A549 (cell line): Measurements from ENCODE around the gene SCNN1A. TPM values are rescaled to one million over a fixed set of nuclear protein-coding genes. Genes with fewer than 3 reads are reported as not detected.
A peak's percentile ranks its signal among the peaks of the same experiment; 100 is the strongest.

Source experiments
- CBX2 ChIP-seq: fragments of 200-600 bp; sonication (generic); IDR thresholded peaks from 2 replicates; pipeline ENCODE4 v1.6.1; 2016; ENCODE audit warnings: low read depth, mild to moderate bottlenecking, borderline replicate concordance
- CEBPB ChIP-seq, 2 experiments: fragments of >200 bp in 1 of 2; sonication (Bioruptor Twin) in 1 of 2; formaldehyde crosslinking in 1 of 2; IDR thresholded peaks; 2 replicates each; pipeline ENCODE4 v1.6.1; 2012 to 2016
- CHD4 ChIP-seq: fragments of 200-600 bp; sonication (generic); IDR thresholded peaks from 2 replicates; pipeline ENCODE4 v1.6.1; 2016; ENCODE audit warnings: antibody characterized with exemption, mild to moderate bottlenecking, borderline replicate concordance
- EHF ChIP-seq: fragments of 250-450 bp; sonication (Bioruptor Pico); IDR thresholded peaks from 2 replicates; pipeline ENCODE4 v1.5.0; 2020; ENCODE audit warnings: mild to moderate bottlenecking
- EHMT2 ChIP-seq: fragments of 200-600 bp; sonication (generic); IDR thresholded peaks from 2 replicates; pipeline ENCODE4 v1.6.1; 2016; ENCODE audit warnings: antibody characterized with exemption, low read depth, mild to moderate bottlenecking, moderate library complexity
- EP300 ChIP-seq, 2 experiments: fragments of >200 bp; sonication (Bioruptor Twin); formaldehyde crosslinking; IDR thresholded peaks; 2 replicates in 1 of 2; 3 replicates in 1 of 2; pipeline ENCODE4 v1.6.1; 2016 to 2017
- FOSB ChIP-seq: fragments of 250-450 bp; sonication (Bioruptor Pico); IDR thresholded peaks from 2 replicates; pipeline ENCODE4 v1.5.0; 2020; ENCODE audit warnings: mild to moderate bottlenecking, moderate library complexity
- GATA3 ChIP-seq: IDR thresholded peaks from 2 replicates; pipeline ENCODE4 v1.6.1; 2012; ENCODE audit warnings: borderline replicate concordance
- HOXB13 ChIP-seq: fragments of 250-450 bp; sonication (Bioruptor Pico); IDR thresholded peaks from 2 replicates; pipeline ENCODE4 v1.5.0; 2020; ENCODE audit warnings: low read depth, mild to moderate bottlenecking, moderate library complexity
- HOXB5 ChIP-seq: fragments of 250-450 bp; sonication (Bioruptor Pico); IDR thresholded peaks from 2 replicates; pipeline ENCODE4 v1.5.0; 2020; ENCODE audit warnings: mild to moderate bottlenecking, moderate library complexity
- JUNB ChIP-seq: fragments of >200 bp; sonication (Bioruptor Twin); formaldehyde crosslinking; IDR thresholded peaks from 2 replicates; pipeline ENCODE4 v1.6.1; 2016
- KDM1A ChIP-seq: fragments of 200-600 bp; sonication (generic); IDR thresholded peaks from 2 replicates; pipeline ENCODE4 v1.6.1; 2016; ENCODE audit warnings: low read depth, mild to moderate bottlenecking
- KDM5A ChIP-seq: fragments of 200-600 bp; sonication (generic); IDR thresholded peaks from 2 replicates; pipeline ENCODE4 v1.6.1; 2016; ENCODE audit warnings: antibody characterized with exemption, mild to moderate bottlenecking
- MAFK ChIP-seq: fragments of 450-650 bp; IDR thresholded peaks from 2 replicates; pipeline ENCODE4 v1.6.1; 2014; ENCODE audit not compliant: partially characterized antibody
- MAZ ChIP-seq: fragments of 150-350 bp; IDR thresholded peaks from 2 replicates; pipeline ENCODE4 v1.6.1; 2014; ENCODE audit warnings: antibody characterized with exemption, low read depth, low read length, borderline replicate concordance
- MYC ChIP-seq: IDR thresholded peaks from 2 replicates; pipeline ENCODE4 v1.6.1; 2012; ENCODE audit warnings: mild to moderate bottlenecking, inconsistent platforms, low read length, improper control_type of control experiment, borderline replicate concordance
- NR3C1 ChIP-seq: fragments of >200 bp; sonication (Bioruptor Twin); formaldehyde crosslinking; IDR thresholded peaks from 3 replicates; pipeline ENCODE4 v1.6.1; 2017
- POLR2A ChIP-seq: IDR thresholded peaks from 2 replicates; pipeline ENCODE4 v1.6.1; 2012; ENCODE audit warnings: mild to moderate bottlenecking, low read length
- RARB ChIP-seq: fragments of 250-450 bp; sonication (Bioruptor Pico); IDR thresholded peaks from 2 replicates; pipeline ENCODE4 v1.8.0; 2021; ENCODE audit warnings: mild to moderate bottlenecking, moderate library complexity
- RCOR1 ChIP-seq: fragments of 150-350 bp; IDR thresholded peaks from 2 replicates; pipeline ENCODE4 v1.6.1; 2014; ENCODE audit warnings: antibody characterized with exemption, low read length, low read depth
- RFX5 ChIP-seq: fragments of 450-650 bp; IDR thresholded peaks from 2 replicates; pipeline ENCODE4 v1.7.1; 2014; ENCODE audit warnings: antibody characterized with exemption, mild to moderate bottlenecking, moderate library complexity
- RNF2 ChIP-seq: fragments of 200-600 bp; sonication (generic); IDR thresholded peaks from 2 replicates; pipeline ENCODE4 v1.6.1; 2016; ENCODE audit warnings: low read depth, mild to moderate bottlenecking, antibody characterized with exemption, moderate library complexity, borderline replicate concordance
- TFCP2L1 ChIP-seq: fragments of 250-450 bp; sonication (Bioruptor Pico); IDR thresholded peaks from 2 replicates; pipeline ENCODE4 v1.5.0; 2021; ENCODE audit warnings: mild to moderate bottlenecking
- TP53 ChIP-seq: fragments of 250-450 bp; sonication (Bioruptor Pico); IDR thresholded peaks from 2 replicates; pipeline ENCODE4 v1.5.0; 2021; ENCODE audit warnings: mild to moderate bottlenecking, moderate library complexity
- ZC3H11A ChIP-seq: fragments of 450-650 bp; IDR thresholded peaks from 2 replicates; pipeline ENCODE4 v1.6.1; 2014; ENCODE audit warnings: antibody characterized with exemption, mild to moderate bottlenecking
- ZFP36 ChIP-seq: fragments of 450-650 bp; IDR thresholded peaks from 2 replicates; pipeline ENCODE4 v1.6.1; 2014; ENCODE audit warnings: borderline replicate concordance; ENCODE audit not compliant: partially characterized antibody
- polyA plus RNA-seq, 4 experiments: library from polyadenylated mRNA; depleted of rRNA in 3 of 4; stranded (reverse); fragments of >200 nt; fragmentation: RNase III in 1 of 4; extraction: RNeasy Plus Mini Kit Qiagen cat#74134 plus additional on column Dnase treatment in 1 of 4; gene quantifications; 2 replicates in 3 of 4; 3 replicates in 1 of 4; pipeline ENCODE4 v1.2.3, GENCODE V29; 2011 to 2017
- TF ChIP-seq, protein P1 (sequence below): fragments of 450-650 bp; IDR thresholded peaks from 2 replicates; pipeline ENCODE4 v1.6.1; 2014; ENCODE audit warnings: antibody characterized with exemption
- TF ChIP-seq, protein P2 (sequence below): IDR thresholded peaks from 2 replicates; pipeline ENCODE4 v1.6.1; 2012
- TF ChIP-seq, protein P3 (sequence below): fragments of >200 bp; sonication (Bioruptor Twin); formaldehyde crosslinking; IDR thresholded peaks from 3 replicates; pipeline ENCODE4 v1.5.1; 2016
- TF ChIP-seq, protein P4 (sequence below): IDR thresholded peaks from 2 replicates; pipeline ENCODE4 v1.6.1; 2012
- TF ChIP-seq, protein P5 (sequence below): fragments of >200 bp; sonication (Bioruptor Twin); formaldehyde crosslinking; IDR thresholded peaks from 3 replicates; pipeline ENCODE4 v1.6.1; 2016
- TF ChIP-seq, protein P6 (sequence below): fragments of 250-450 bp; sonication (Bioruptor Pico); IDR thresholded peaks from 2 replicates; pipeline ENCODE4 v1.5.0; 2020; ENCODE audit warnings: low read depth, mild to moderate bottlenecking, moderate library complexity
- TF ChIP-seq, protein P7 (sequence below): fragments of >200 bp; sonication (Bioruptor Twin); formaldehyde crosslinking; IDR thresholded peaks from 2 replicates; pipeline ENCODE4 v1.6.1; 2016
- TF ChIP-seq, protein P8 (sequence below): fragments of 150-350 bp; IDR thresholded peaks from 2 replicates; pipeline ENCODE4 v1.6.1; 2014; ENCODE audit warnings: low read depth, mild to moderate bottlenecking, low read length

Gene SCNN1A
- polyA plus RNA-seq, 2 of the 4 experiments (the other 2 are of a cell fraction) = 6.0 to 7.0 TPM

DNA sequence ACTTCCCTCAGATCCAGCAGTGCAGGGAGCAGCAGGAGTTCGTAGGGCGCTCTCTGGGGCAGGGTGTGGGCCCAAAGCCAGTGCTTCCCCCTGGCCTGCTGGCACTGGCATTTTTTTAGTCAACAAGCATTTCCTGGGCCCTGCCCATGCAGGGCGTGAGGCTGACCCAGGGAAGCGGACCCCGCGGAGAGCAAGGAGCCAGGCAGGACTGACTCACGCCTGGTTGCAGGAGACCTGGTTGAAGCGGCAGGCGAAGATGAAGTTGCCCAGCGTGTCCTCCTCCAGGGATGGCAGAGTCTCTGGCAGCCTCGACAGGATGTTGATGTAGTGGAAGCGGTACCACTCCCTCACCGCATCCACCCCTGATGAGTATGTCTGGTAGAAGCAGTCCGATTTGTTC is 13.5 kb downstream of the SCNN1A start (continued):
- no peak for TF ChIP-seq ZFP36
- TF ChIP-seq, protein P1, sequence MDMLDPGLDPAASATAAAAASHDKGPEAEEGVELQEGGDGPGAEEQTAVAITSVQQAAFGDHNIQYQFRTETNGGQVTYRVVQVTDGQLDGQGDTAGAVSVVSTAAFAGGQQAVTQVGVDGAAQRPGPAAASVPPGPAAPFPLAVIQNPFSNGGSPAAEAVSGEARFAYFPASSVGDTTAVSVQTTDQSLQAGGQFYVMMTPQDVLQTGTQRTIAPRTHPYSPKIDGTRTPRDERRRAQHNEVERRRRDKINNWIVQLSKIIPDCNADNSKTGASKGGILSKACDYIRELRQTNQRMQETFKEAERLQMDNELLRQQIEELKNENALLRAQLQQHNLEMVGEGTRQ = no peak
- no peak for TF ChIP-seq EHMT2
- no peak for TF ChIP-seq CBX2
- no peak for TF ChIP-seq FOSB
- TF ChIP-seq, protein P2, sequence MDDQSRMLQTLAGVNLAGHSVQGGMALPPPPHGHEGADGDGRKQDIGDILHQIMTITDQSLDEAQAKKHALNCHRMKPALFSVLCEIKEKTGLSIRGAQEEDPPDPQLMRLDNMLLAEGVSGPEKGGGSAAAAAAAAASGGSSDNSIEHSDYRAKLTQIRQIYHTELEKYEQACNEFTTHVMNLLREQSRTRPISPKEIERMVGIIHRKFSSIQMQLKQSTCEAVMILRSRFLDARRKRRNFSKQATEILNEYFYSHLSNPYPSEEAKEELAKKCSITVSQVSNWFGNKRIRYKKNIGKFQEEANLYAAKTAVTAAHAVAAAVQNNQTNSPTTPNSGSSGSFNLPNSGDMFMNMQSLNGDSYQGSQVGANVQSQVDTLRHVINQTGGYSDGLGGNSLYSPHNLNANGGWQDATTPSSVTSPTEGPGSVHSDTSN = 0 out of 2 replicates have a peak, but pooled peaks have one; percentile 49
- TF ChIP-seq RARB (CRISPR knock-in tag) = no peak
- TF ChIP-seq HOXB5 (CRISPR knock-in tag) = peak; percentile 48
- TF ChIP-seq MAZ = no peak
- TF ChIP-seq RCOR1 = no peak
- TF ChIP-seq HOXB13 (CRISPR knock-in tag) = peak; percentile 65
- peak in 1 of 2 experiments; percentile 46; a peak in 1 of 4 replicates for TF ChIP-seq CEBPB (IDR thresholded peaks at IDR 0.05)
- TF ChIP-seq EP300 (IDR thresholded peaks at IDR 0.05) = 0 out of 5 replicates have a peak, but pooled peaks of 1 of the 2 experiments have one; percentile 38
- TF ChIP-seq, protein P3, sequence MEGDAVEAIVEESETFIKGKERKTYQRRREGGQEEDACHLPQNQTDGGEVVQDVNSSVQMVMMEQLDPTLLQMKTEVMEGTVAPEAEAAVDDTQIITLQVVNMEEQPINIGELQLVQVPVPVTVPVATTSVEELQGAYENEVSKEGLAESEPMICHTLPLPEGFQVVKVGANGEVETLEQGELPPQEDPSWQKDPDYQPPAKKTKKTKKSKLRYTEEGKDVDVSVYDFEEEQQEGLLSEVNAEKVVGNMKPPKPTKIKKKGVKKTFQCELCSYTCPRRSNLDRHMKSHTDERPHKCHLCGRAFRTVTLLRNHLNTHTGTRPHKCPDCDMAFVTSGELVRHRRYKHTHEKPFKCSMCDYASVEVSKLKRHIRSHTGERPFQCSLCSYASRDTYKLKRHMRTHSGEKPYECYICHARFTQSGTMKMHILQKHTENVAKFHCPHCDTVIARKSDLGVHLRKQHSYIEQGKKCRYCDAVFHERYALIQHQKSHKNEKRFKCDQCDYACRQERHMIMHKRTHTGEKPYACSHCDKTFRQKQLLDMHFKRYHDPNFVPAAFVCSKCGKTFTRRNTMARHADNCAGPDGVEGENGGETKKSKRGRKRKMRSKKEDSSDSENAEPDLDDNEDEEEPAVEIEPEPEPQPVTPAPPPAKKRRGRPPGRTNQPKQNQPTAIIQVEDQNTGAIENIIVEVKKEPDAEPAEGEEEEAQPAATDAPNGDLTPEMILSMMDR = no peak
- TF ChIP-seq RNF2 = no peak
- TF ChIP-seq MYC = no peak
- no peak for TF ChIP-seq CHD4
- TF ChIP-seq, protein P4, sequence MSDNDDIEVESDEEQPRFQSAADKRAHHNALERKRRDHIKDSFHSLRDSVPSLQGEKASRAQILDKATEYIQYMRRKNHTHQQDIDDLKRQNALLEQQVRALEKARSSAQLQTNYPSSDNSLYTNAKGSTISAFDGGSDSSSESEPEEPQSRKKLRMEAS = peak; percentile 92
- no peak for TF ChIP-seq KDM1A
- TF ChIP-seq TP53 (CRISPR knock-in tag) = no peak
- TF ChIP-seq GATA3 = peak; percentile 73; the same call in 1 of the 2 replicates
- TF ChIP-seq, protein P5, sequence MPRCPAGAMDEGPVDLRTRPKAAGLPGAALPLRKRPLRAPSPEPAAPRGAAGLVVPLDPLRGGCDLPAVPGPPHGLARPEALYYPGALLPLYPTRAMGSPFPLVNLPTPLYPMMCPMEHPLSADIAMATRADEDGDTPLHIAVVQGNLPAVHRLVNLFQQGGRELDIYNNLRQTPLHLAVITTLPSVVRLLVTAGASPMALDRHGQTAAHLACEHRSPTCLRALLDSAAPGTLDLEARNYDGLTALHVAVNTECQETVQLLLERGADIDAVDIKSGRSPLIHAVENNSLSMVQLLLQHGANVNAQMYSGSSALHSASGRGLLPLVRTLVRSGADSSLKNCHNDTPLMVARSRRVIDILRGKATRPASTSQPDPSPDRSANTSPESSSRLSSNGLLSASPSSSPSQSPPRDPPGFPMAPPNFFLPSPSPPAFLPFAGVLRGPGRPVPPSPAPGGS = peak; percentile 18; the same call in 1 of the 3 replicates
- no peak for TF ChIP-seq ZC3H11A
- TF ChIP-seq MAFK = peak; percentile 64
- TF ChIP-seq RFX5 = no peak
- TF ChIP-seq EHF (CRISPR knock-in tag) = peak; percentile 87; the same call in 1 of the 2 replicates
- TF ChIP-seq KDM5A = no peak
- TF ChIP-seq, protein P6, sequence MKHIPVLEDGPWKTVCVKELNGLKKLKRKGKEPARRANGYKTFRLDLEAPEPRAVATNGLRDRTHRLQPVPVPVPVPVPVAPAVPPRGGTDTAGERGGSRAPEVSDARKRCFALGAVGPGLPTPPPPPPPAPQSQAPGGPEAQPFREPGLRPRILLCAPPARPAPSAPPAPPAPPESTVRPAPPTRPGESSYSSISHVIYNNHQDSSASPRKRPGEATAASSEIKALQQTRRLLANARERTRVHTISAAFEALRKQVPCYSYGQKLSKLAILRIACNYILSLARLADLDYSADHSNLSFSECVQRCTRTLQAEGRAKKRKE (CRISPR knock-in tag) = peak; percentile 85; the same call in 1 of the 2 replicates
- TF ChIP-seq TFCP2L1 (CRISPR knock-in tag) = no peak
- TF ChIP-seq, protein P7, sequence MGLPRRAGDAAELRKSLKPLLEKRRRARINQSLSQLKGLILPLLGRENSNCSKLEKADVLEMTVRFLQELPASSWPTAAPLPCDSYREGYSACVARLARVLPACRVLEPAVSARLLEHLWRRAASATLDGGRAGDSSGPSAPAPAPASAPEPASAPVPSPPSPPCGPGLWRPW = no peak
- peak; percentile 27; the same call in 1 of the 2 replicates for TF ChIP-seq POLR2A
- TF ChIP-seq, protein P8, sequence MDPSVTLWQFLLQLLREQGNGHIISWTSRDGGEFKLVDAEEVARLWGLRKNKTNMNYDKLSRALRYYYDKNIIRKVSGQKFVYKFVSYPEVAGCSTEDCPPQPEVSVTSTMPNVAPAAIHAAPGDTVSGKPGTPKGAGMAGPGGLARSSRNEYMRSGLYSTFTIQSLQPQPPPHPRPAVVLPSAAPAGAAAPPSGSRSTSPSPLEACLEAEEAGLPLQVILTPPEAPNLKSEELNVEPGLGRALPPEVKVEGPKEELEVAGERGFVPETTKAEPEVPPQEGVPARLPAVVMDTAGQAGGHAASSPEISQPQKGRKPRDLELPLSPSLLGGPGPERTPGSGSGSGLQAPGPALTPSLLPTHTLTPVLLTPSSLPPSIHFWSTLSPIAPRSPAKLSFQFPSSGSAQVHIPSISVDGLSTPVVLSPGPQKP = no peak
- TF ChIP-seq JUNB = 0 out of 2 replicates have a peak, but pooled peaks have one; percentile 19
- no peak for TF ChIP-seq NR3C1
